K562 (cell line): ENCODE data around the gene DUSP10. TPM values are rescaled to one million over a fixed set of nuclear protein-coding genes. Genes with fewer than 3 reads are reported as not detected.

Source experiments
- CSDE1 ChIP-seq, 2 experiments: fragments of 450-650 bp; IDR thresholded peaks; 2 replicates each; pipeline ENCODE4 v1.6.1; 2016; ENCODE audit warnings: mild to moderate bottlenecking in 1 of 2
- E2F5 ChIP-seq: sonication (generic); formaldehyde crosslinking; IDR thresholded peaks from 2 replicates; pipeline ENCODE4 v1.8.0; 2022; ENCODE audit warnings: mild to moderate bottlenecking, missing genetic modification reagents
- ERF ChIP-seq: fragments of 450-650 bp; formaldehyde crosslinking; IDR thresholded peaks from 2 replicates; pipeline ENCODE4 v1.4.0; 2020; ENCODE audit warnings: mild to moderate bottlenecking, mixed read lengths
- FOXJ3 ChIP-seq: sonication (generic); formaldehyde crosslinking; IDR thresholded peaks from 2 replicates; pipeline ENCODE4 v1.4.0; 2020; ENCODE audit warnings: mild to moderate bottlenecking, missing genetic modification reagents
- GATA2 ChIP-seq: sonication (generic); formaldehyde crosslinking; IDR thresholded peaks from 2 replicates; pipeline ENCODE4 v1.4.0; 2020; ENCODE audit warnings: mild to moderate bottlenecking, missing genetic modification reagents
- HMGXB4 ChIP-seq: sonication (generic); formaldehyde crosslinking; IDR thresholded peaks from 2 replicates; pipeline ENCODE4 v1.8.1; 2023; ENCODE audit warnings: mild to moderate bottlenecking, missing genetic modification reagents
- HOMEZ ChIP-seq: fragments of 250-450 bp; sonication (Bioruptor Pico); IDR thresholded peaks from 2 replicates; pipeline ENCODE4 v1.4.0; 2020; ENCODE audit warnings: mild to moderate bottlenecking, moderate library complexity
- MED1 ChIP-seq: sonication (generic); formaldehyde crosslinking; IDR thresholded peaks from 2 replicates; pipeline ENCODE4 v1.8.1; 2023; ENCODE audit warnings: missing genetic modification reagents, borderline replicate concordance
- MTA3 ChIP-seq: fragments of 450-650 bp; formaldehyde crosslinking; IDR thresholded peaks from 2 replicates; pipeline ENCODE4 v1.6.1; 2017; ENCODE audit warnings: mild to moderate bottlenecking, borderline replicate concordance
- NCOA1 ChIP-seq: fragments of 450-650 bp; IDR thresholded peaks from 2 replicates; pipeline ENCODE4 v1.6.1; 2016; ENCODE audit warnings: low read depth
- NUFIP1 ChIP-seq: fragments of 450-650 bp; IDR thresholded peaks from 2 replicates; pipeline ENCODE4 v1.6.1; 2018; ENCODE audit not compliant: partially characterized antibody
- PTTG1 ChIP-seq: fragments of 450-650 bp; IDR thresholded peaks from 2 replicates; pipeline ENCODE4 v1.6.1; 2016; ENCODE audit warnings: low read depth, mild to moderate bottlenecking, missing genetic modification characterization, missing compliant biosample characterization
- RAD21 ChIP-seq, 2 experiments: fragments of 250-450 bp in 1 of 2; fragments of 450-650 bp in 1 of 2; sonication (Bioruptor Pico) in 1 of 2; formaldehyde crosslinking in 1 of 2; IDR thresholded peaks in 1 of 2; conservative IDR thresholded peaks in 1 of 2; 2 replicates each; pipeline versions ENCODE4 v1.4.0 to v1.8.0; 2020 to 2022; ENCODE audit warnings: mild to moderate bottlenecking in 2 of 2, moderate library complexity in 1 of 2
- RCOR1 ChIP-seq, 2 experiments: IDR thresholded peaks; 2 replicates each; pipeline ENCODE4 v1.6.1; 2012; ENCODE audit warnings: low read depth in 2 of 2, low read length in 2 of 2, borderline replicate concordance in 1 of 2, improper control_type of control experiment in 1 of 2
- SIRT6 ChIP-seq: IDR thresholded peaks from one replicate; pipeline ENCODE4 v1.6.1; 2012; ENCODE audit warnings: low read depth, mild to moderate bottlenecking, control low read depth, inconsistent platforms, low read length, moderate library complexity
- SMARCA4 ChIP-seq: fragments of 450-650 bp; IDR thresholded peaks from 2 replicates; pipeline ENCODE4 v1.6.1; 2016
- SMARCA5 ChIP-seq: fragments of 450-650 bp; IDR thresholded peaks from 2 replicates; pipeline ENCODE4 v1.6.1; 2016
- YY1 ChIP-seq, 3 experiments: IDR thresholded peaks; 2 replicates each; pipeline ENCODE4 v1.6.1; 2011; ENCODE audit warnings: low read length in 2 of 3, mild to moderate bottlenecking in 2 of 3, moderate library complexity in 2 of 3, borderline replicate concordance in 1 of 3, control low read depth in 1 of 3, low read depth in 1 of 3; ENCODE audit not compliant: insufficient read depth in 3 of 3, insufficient replicate concordance in 2 of 3, control insufficient read depth in 1 of 3, insufficient read length in 1 of 3; ENCODE audit errors: extremely low read depth in 1 of 3
- polyA plus RNA-seq, 8 experiments: library from polyadenylated mRNA; depleted of rRNA in 4 of 8; stranded (reverse) in 5 of 8; unstranded in 3 of 8; fragments of >200 nt; fragmentation: Nextera tagmentation in 2 of 8; fragmentation: Illumina TruSeq in 1 of 8; extraction: Ambion mirVana in 2 of 8; extraction: Trizol in 1 of 8; gene quantifications; 2 replicates each; pipeline versions ENCODE4 v1.2.1 to v1.2.3, GENCODE V29; 2011 to 2014; ENCODE audit warnings: inconsistent platforms in 1 of 8, missing spikeins in 1 of 8
- total RNA-seq, 7 experiments: library from RNA; depleted of rRNA in 6 of 7; stranded (reverse); fragments of >200 nt in 6 of 7; fragmentation: Illumina TruSeq in 2 of 7; extraction: Trizol in 2 of 7; gene quantifications; 2 replicates each; pipeline versions ENCODE4 v1.2.1 to v1.2.3, GENCODE V29; 2011 to 2021; ENCODE audit warnings: low replicate concordance in 1 of 7
- TF ChIP-seq, protein P1 (sequence below): fragments of 150-350 bp; IDR thresholded peaks from 2 replicates; pipeline ENCODE4 v1.6.1; 2014; ENCODE audit warnings: low read depth, mild to moderate bottlenecking, low read length, borderline replicate concordance

The DUSP10 gene
- total and polyA plus RNA-seq, 9 of the 15 experiments (the other 6 are each of a cell fraction or from before 2014, with no cell fraction given): 1.7 to 8.3 (median 6.1) TPM

DNA sequence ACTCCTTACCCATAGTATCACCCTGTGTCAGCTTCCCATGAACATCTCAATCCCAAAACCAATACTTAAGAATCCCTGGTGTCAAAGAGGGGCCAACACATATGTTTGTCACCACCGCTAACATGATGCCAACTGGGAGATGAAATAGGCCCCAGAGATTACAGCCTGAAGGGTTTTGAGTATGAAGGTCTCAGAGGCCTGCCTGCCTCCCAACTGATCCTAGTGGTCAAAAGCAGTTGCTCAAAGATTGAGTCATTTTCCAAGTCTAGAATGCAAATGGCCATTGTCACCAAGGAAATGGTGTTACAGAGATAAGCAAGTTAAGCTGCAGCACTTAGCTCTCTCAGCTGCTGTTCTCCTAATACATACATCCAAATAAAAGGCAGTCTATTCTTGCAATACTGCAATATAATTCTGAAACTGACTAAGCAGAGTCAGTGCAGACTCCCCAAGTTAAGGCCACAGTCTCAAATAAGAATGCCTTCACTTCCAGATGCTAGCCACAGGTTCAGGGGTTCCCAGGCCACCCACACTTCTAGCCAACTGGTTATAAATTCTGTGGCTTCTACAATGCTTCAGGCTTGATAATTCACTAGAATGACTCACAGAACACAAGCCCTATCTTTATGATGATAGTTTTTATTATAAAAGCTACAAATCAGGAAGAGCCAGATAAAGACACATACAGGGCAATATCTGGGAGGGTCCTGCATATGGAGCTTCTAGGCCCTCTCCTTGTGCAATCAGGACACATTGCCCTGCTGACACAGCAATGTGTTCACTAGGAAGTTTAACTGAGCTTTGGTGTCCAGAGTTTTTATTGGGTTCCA is 18.7 kb downstream of the DUSP10 start (continued):
- TF ChIP-seq RAD21 (CRISPR knock-in tag; conservative IDR thresholded peaks at IDR 0.05 in 1 of 2, IDR thresholded peaks at IDR 0.05 in 1 of 2) (peak; percentile 38 to 44; a peak in 3 of 4 replicates), PTTG1 (tag) (0 out of 2 replicates have a peak, but pooled peaks have one; percentile 27), MTA3 (0 out of 2 replicates have a peak, but pooled peaks have one; percentile 8), SMARCA5 (no peak), E2F5 (CRISPR knock-in tag) (no peak), NCOA1 (no peak), MED1 (CRISPR knock-in tag) (no peak), SMARCA4 (peak; percentile 75; the same call in 1 of the 2 replicates), CSDE1 (IDR thresholded peaks at IDR 0.05) (no peak), FOXJ3 (CRISPR knock-in tag) (no peak), ERF (CRISPR knock-in tag) (no peak), RCOR1 (IDR thresholded peaks at IDR 0.05; ENCODE audit: borderline replicate concordance in 1 of 2, low read depth in 2 of 2, low read length in 2 of 2) (peak in 1 of 2 experiments; percentile 52; a peak in 2 of 4 replicates), SIRT6 (no peak), HOMEZ (no peak), HMGXB4 (CRISPR knock-in tag) (no peak), GATA2 (CRISPR knock-in tag) (0 out of 2 replicates have a peak, but pooled peaks have one; percentile 60), YY1 (IDR thresholded peaks at IDR 0.05; ENCODE audit: borderline replicate concordance in 1 of 3, control insufficient read depth in 1 of 3, extremely low read depth in 1 of 3, insufficient read depth in 3 of 3, insufficient read length in 1 of 3, insufficient replicate concordance in 2 of 3, low read depth in 1 of 3, low read length in 2 of 3) (peak in 1 of 3 experiments; percentile 60), NUFIP1 (no peak)
- TF ChIP-seq, protein P1, sequence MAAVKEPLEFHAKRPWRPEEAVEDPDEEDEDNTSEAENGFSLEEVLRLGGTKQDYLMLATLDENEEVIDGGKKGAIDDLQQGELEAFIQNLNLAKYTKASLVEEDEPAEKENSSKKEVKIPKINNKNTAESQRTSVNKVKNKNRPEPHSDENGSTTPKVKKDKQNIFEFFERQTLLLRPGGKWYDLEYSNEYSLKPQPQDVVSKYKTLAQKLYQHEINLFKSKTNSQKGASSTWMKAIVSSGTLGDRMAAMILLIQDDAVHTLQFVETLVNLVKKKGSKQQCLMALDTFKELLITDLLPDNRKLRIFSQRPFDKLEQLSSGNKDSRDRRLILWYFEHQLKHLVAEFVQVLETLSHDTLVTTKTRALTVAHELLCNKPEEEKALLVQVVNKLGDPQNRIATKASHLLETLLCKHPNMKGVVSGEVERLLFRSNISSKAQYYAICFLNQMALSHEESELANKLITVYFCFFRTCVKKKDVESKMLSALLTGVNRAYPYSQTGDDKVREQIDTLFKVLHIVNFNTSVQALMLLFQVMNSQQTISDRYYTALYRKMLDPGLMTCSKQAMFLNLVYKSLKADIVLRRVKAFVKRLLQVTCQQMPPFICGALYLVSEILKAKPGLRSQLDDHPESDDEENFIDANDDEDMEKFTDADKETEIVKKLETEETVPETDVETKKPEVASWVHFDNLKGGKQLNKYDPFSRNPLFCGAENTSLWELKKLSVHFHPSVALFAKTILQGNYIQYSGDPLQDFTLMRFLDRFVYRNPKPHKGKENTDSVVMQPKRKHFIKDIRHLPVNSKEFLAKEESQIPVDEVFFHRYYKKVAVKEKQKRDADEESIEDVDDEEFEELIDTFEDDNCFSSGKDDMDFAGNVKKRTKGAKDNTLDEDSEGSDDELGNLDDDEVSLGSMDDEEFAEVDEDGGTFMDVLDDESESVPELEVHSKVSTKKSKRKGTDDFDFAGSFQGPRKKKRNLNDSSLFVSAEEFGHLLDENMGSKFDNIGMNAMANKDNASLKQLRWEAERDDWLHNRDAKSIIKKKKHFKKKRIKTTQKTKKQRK: no peak
